Fibroblast of mammary gland (primary cell): ENCODE data around the gene TACC3.

ENCODE experiments used
- DNase-seq: peaks from one replicate; pipeline ENCODE4 v3.0.0-alpha.2; 2010; ENCODE audit warnings: low read depth
- H3K4me3 ChIP-seq: 2 replicates; pipeline ENCODE4 v1.5.1; 2011; ENCODE audit warnings: low read depth, mild to moderate bottlenecking, low read length, moderate library complexity; ENCODE audit not compliant: control insufficient read depth
- CTCF ChIP-seq: conservative IDR thresholded peaks from 2 replicates; pipeline ENCODE4 v1.5.1; 2011; ENCODE audit warnings: low read depth, low read length, inconsistent platforms; ENCODE audit not compliant: control insufficient read depth, insufficient read depth

TACC3 gene

GRCh38 chr4:1793496-1793840 is 72.1 kb downstream of the TACC3 start:
- DNase-seq = no peak
- H3K4me3 ChIP-seq = no peak overlapping the region
- TF ChIP-seq CTCF = no peak

- TF ChIP-seq CTCF = no peak
- H3K4me3 ChIP-seq = no peak overlapping the region
- no peak for DNase-seq
These were observed 72.9 kb downstream of the TACC3 start for GRCh38 chr4:1793940-1794808.
